Measurements from ENCODE around the gene PPP1R3A.
"Not testable (repeated sequence)": the region's sequence is repeated elsewhere in the genome, so short reads cannot be mapped to it uniquely, and the experiment has no call there.

Gene PPP1R3A

GRCh38 chr7:113918946-113919345 is at the start of gene PPP1R3A:
Gene PPP1R3A, minus strand, starts transcription at chr7:113919009. Its CDS starts 13 bp downstream, at chr7:113918996.
- DNase-seq: no peak

GRCh38 chr7:113963356-113963755 is 44.5 kb upstream of the PPP1R3A start:
- no peak for DNase-seq

- no peak for DNase-seq
Measured at GRCh38 chr7:113959910-113960309, 41.1 kb upstream of the PPP1R3A start.

GRCh38 chr7:113955157-113955556 is 36.3 kb upstream of the PPP1R3A start:
- no peak for DNase-seq

- DNase-seq: no peak
Measured at GRCh38 chr7:113953553-113953952, 34.7 kb upstream of the PPP1R3A start.

- DNase-seq: no peak
Measured at GRCh38 chr7:113945018-113945938, 26.5 kb upstream of the PPP1R3A start.

- no peak for DNase-seq
Measured at GRCh38 chr7:113936982-113937381, 18.2 kb upstream of the PPP1R3A start.

GRCh38 chr7:113936535-113936934 is 17.7 kb upstream of the PPP1R3A start:
- no peak for DNase-seq

- not testable (repeated sequence) for DNase-seq
Measured at GRCh38 chr7:113929389-113929788, 10.6 kb upstream of the PPP1R3A start.

- no peak for DNase-seq
Measured at GRCh38 chr7:113928112-113928511, 9.3 kb upstream of the PPP1R3A start.

GRCh38 chr7:113922049-113922448 is 3.2 kb upstream of the PPP1R3A start:
- no peak for DNase-seq

- DNase-seq: no peak
Measured at GRCh38 chr7:113921363-113921762, 2.6 kb upstream of the PPP1R3A start.

- no peak for DNase-seq
Measured at GRCh38 chr7:113917840-113918239, 969 bp downstream of the PPP1R3A start.

- no peak for DNase-seq
Measured at GRCh38 chr7:113915956-113916355, 2.9 kb downstream of the PPP1R3A start.

GRCh38 chr7:113912876-113913275 is 5.9 kb downstream of the PPP1R3A start:
- no peak for DNase-seq

GRCh38 chr7:113907617-113908016 is 11.2 kb downstream of the PPP1R3A start:
- no peak for DNase-seq

- no peak for DNase-seq
Measured at GRCh38 chr7:113904521-113904920, 14.3 kb downstream of the PPP1R3A start.

GRCh38 chr7:113892818-113893217 is 26.0 kb downstream of the PPP1R3A start:
- no peak for DNase-seq

GRCh38 chr7:113891828-113892227 is 27.0 kb downstream of the PPP1R3A start:
- no peak for DNase-seq

GRCh38 chr7:113891031-113891350 is 27.8 kb downstream of the PPP1R3A start:
- no peak for DNase-seq

- no peak for DNase-seq
Measured at GRCh38 chr7:113890331-113891030, 28.3 kb downstream of the PPP1R3A start.

GRCh38 chr7:113883096-113883495 is 35.7 kb downstream of the PPP1R3A start:
- DNase-seq: no peak

- no peak for DNase-seq
Measured at GRCh38 chr7:113880559-113880958, 38.2 kb downstream of the PPP1R3A start.

GRCh38 chr7:113878394-113878992 is 40.3 kb downstream of the PPP1R3A start:
- DNase-seq: no peak
